Ovary (tissue), 3 donors: ENCODE data around the gene CRYGD.
"Not testable (repeated sequence)": the region's sequence is repeated elsewhere in the genome, so short reads cannot be mapped to it uniquely, and the experiment has no call there.

Experiments used
- CTCF ChIP-seq, 3 donors: fragments of 450-650 bp in 2 of 3; fragments of 200-600 bp in 1 of 3; IDR thresholded peaks; one replicate each; pipeline versions ENCODE4 v1.5.1 to v1.8.0; 2016 to 2022; ENCODE audit warnings: antibody characterized with exemption in 3 of 3, mild to moderate bottlenecking in 1 of 3
- EP300 ChIP-seq: sonication (generic); formaldehyde crosslinking; IDR thresholded peaks from one replicate; pipeline ENCODE4 v1.6.1; 2017; ENCODE audit warnings: antibody characterized with exemption
- POLR2A ChIP-seq: fragments of 450-650 bp; IDR thresholded peaks from one replicate; pipeline ENCODE4 v1.6.1; 2017; ENCODE audit warnings: antibody characterized with exemption, mild to moderate bottlenecking, moderate library complexity
- donor health status: DM: no; HTN: no; CAD: no.

- TF ChIP-seq CTCF (IDR thresholded peaks at IDR 0.05); EP300; POLR2A: not testable (repeated sequence)
Observed at GRCh38 chr2:208124013-208124715, at the start of gene CRYGD.
